ENCODE results near the gene HTR3D. TPM values are rescaled to one million over a fixed set of nuclear protein-coding genes. Genes with fewer than 3 reads are reported as not detected.

HTR3D gene
- total and polyA plus RNA-seq, 9 of the 15 experiments (the other 6 are each of a cell fraction or from before 2014, with no cell fraction given) = not detected

DNA sequence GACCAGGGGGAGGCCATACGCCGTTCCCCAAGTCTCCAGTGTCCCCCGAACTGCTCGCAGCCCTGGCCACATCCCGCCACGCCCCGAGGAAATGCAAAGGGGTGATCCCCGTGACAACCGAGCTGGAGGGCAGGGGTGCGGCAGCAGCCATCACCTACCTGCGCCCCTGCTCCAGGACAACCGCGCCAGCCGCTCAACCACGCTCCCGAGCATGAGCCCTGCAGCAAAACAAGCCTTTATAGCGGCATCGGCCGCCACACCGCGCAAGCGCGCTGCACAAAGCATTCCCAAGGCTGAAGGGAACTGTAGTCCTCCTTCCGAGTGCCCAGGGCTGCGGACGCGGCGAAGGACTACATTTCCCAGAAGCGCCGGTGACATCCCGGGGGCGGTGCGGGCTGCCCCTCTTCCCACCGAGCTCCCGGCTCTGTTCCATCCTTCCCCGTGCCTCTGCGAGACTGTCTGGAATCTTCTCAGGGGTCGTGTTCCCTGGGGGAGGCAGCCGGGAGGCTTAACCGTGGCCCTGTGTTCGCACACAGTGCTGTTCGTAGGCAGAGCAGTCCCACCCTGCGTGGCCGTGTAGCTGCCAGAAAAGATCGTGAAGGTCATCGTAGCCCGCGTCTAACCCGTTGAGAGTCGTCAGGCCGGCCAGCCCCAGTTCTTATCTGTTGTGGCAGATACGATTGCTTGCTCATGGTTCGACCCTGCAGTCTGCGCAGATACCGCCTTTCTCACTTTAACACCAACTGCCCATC lies 13.7 kb upstream of the HTR3D start, which contains the start of gene ABCC5 (continued):
- TF ChIP-seq, protein P1, sequence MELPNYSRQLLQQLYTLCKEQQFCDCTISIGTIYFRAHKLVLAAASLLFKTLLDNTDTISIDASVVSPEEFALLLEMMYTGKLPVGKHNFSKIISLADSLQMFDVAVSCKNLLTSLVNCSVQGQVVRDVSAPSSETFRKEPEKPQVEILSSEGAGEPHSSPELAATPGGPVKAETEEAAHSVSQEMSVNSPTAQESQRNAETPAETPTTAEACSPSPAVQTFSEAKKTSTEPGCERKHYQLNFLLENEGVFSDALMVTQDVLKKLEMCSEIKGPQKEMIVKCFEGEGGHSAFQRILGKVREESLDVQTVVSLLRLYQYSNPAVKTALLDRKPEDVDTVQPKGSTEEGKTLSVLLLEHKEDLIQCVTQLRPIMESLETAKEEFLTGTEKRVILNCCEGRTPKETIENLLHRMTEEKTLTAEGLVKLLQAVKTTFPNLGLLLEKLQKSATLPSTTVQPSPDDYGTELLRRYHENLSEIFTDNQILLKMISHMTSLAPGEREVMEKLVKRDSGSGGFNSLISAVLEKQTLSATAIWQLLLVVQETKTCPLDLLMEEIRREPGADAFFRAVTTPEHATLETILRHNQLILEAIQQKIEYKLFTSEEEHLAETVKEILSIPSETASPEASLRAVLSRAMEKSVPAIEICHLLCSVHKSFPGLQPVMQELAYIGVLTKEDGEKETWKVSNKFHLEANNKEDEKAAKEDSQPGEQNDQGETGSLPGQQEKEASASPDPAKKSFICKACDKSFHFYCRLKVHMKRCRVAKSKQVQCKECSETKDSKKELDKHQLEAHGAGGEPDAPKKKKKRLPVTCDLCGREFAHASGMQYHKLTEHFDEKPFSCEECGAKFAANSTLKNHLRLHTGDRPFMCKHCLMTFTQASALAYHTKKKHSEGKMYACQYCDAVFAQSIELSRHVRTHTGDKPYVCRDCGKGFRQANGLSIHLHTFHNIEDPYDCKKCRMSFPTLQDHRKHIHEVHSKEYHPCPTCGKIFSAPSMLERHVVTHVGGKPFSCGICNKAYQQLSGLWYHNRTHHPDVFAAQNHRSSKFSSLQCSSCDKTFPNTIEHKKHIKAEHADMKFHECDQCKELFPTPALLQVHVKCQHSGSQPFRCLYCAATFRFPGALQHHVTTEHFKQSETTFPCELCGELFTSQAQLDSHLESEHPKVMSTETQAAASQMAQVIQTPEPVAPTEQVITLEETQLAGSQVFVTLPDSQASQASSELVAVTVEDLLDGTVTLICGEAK (IDR thresholded peaks at IDR 0.05) = peak; percentile 57; the same call in 1 of the 2 replicates
- TF ChIP-seq, protein P1 (CRISPR knock-in tag; IDR thresholded peaks at IDR 0.05) = no peak
- TF ChIP-seq, protein P2, sequence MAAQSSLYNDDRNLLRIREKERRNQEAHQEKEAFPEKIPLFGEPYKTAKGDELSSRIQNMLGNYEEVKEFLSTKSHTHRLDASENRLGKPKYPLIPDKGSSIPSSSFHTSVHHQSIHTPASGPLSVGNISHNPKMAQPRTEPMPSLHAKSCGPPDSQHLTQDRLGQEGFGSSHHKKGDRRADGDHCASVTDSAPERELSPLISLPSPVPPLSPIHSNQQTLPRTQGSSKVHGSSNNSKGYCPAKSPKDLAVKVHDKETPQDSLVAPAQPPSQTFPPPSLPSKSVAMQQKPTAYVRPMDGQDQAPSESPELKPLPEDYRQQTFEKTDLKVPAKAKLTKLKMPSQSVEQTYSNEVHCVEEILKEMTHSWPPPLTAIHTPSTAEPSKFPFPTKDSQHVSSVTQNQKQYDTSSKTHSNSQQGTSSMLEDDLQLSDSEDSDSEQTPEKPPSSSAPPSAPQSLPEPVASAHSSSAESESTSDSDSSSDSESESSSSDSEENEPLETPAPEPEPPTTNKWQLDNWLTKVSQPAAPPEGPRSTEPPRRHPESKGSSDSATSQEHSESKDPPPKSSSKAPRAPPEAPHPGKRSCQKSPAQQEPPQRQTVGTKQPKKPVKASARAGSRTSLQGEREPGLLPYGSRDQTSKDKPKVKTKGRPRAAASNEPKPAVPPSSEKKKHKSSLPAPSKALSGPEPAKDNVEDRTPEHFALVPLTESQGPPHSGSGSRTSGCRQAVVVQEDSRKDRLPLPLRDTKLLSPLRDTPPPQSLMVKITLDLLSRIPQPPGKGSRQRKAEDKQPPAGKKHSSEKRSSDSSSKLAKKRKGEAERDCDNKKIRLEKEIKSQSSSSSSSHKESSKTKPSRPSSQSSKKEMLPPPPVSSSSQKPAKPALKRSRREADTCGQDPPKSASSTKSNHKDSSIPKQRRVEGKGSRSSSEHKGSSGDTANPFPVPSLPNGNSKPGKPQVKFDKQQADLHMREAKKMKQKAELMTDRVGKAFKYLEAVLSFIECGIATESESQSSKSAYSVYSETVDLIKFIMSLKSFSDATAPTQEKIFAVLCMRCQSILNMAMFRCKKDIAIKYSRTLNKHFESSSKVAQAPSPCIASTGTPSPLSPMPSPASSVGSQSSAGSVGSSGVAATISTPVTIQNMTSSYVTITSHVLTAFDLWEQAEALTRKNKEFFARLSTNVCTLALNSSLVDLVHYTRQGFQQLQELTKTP (IDR thresholded peaks at IDR 0.05; ENCODE audit: low read depth in 1 of 2, partially characterized antibody in 2 of 2) = peak; percentile 35 to 95
- TF ChIP-seq ZNF41 (CRISPR knock-in tag; conservative IDR thresholded peaks at IDR 0.05) (no peak), GATA2 (CRISPR knock-in tag; IDR thresholded peaks at IDR 0.05) (peak; percentile 91), EGR1 (conservative IDR thresholded peaks at IDR 0.05) (peak; percentile 97), MAFK (IDR thresholded peaks at IDR 0.05; ENCODE audit: low read length) (peak; percentile 36; the same call in 1 of the 2 replicates), ZBTB7A (IDR thresholded peaks at IDR 0.05; ENCODE audit: borderline replicate concordance, control insufficient read depth, low read depth, low read length) (peak; percentile 72; the same call in 1 of the 2 replicates), SMARCB1 (IDR thresholded peaks at IDR 0.05; ENCODE audit: insufficient read length, low read depth) (no peak)
- TF ChIP-seq, protein P3, sequence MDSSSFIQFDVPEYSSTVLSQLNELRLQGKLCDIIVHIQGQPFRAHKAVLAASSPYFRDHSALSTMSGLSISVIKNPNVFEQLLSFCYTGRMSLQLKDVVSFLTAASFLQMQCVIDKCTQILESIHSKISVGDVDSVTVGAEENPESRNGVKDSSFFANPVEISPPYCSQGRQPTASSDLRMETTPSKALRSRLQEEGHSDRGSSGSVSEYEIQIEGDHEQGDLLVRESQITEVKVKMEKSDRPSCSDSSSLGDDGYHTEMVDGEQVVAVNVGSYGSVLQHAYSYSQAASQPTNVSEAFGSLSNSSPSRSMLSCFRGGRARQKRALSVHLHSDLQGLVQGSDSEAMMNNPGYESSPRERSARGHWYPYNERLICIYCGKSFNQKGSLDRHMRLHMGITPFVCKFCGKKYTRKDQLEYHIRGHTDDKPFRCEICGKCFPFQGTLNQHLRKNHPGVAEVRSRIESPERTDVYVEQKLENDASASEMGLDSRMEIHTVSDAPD (CRISPR knock-in tag; IDR thresholded peaks at IDR 0.05) = no peak
